Esophagus squamous epithelium (tissue), 4 donors: Measurements from ENCODE around the gene ATXN7L2.

Experiments used
- POLR2A ChIP-seq, 4 donors: fragments of 450-650 bp; IDR thresholded peaks; one replicate each; pipeline ENCODE4 v1.6.1; 2017; ENCODE audit warnings: antibody characterized with exemption in 4 of 4, mild to moderate bottlenecking in 4 of 4, moderate library complexity in 3 of 4
- TF ChIP-seq, protein P1 (sequence below), 6 experiments: fragments of 450-650 bp in 4 of 6; fragments of 200-600 bp in 2 of 6; sonication (generic) in 2 of 6; IDR thresholded peaks; one replicate each; pipeline ENCODE4 v1.5.1; 2016 to 2019; ENCODE audit warnings: antibody characterized with exemption in 6 of 6, mild to moderate bottlenecking in 4 of 6, moderate library complexity in 4 of 6

DNA sequence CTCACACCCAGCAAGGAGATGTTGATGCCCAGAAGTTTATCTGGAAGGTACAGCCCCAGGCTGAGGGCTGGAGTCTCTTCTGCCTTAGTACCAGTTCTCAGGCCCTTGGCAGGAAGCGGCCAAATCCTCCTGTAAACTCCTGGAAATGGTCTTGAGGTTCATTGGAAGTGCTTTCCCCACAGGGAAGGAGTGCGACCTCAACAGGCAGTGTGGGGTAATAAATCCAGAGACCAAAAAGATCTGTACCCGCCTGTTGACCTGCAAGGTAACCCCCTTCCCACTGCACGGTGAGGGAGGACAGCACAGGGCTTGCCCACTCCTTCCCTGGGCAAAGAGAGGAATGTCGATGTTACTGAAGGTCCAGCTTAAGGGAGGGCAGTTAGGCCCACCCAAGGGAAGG, 4.5 kb downstream of the ATXN7L2 start:
- TF ChIP-seq, protein P1, sequence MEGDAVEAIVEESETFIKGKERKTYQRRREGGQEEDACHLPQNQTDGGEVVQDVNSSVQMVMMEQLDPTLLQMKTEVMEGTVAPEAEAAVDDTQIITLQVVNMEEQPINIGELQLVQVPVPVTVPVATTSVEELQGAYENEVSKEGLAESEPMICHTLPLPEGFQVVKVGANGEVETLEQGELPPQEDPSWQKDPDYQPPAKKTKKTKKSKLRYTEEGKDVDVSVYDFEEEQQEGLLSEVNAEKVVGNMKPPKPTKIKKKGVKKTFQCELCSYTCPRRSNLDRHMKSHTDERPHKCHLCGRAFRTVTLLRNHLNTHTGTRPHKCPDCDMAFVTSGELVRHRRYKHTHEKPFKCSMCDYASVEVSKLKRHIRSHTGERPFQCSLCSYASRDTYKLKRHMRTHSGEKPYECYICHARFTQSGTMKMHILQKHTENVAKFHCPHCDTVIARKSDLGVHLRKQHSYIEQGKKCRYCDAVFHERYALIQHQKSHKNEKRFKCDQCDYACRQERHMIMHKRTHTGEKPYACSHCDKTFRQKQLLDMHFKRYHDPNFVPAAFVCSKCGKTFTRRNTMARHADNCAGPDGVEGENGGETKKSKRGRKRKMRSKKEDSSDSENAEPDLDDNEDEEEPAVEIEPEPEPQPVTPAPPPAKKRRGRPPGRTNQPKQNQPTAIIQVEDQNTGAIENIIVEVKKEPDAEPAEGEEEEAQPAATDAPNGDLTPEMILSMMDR (IDR thresholded peaks at IDR 0.05): no peak
- TF ChIP-seq POLR2A (IDR thresholded peaks at IDR 0.05): no peak
